CD8-positive, alpha-beta memory T cell (primary cell): ENCODE data around the gene ARG2. TPM values are rescaled to one million over a fixed set of nuclear protein-coding genes. Genes with fewer than 3 reads are reported as not detected.

ENCODE experiments used
- CTCF ChIA-PET: fragments of 350-600 bp; sonication (Branson Sonifier 250); formaldehyde crosslinking; loops from one replicate; lab custom pipeline; 2021; ENCODE audit warnings: antibody characterized with exemption; lab: Charles Lee
- POLR2A ChIA-PET: fragments of 350-600 bp; sonication (Branson Sonifier 250); formaldehyde crosslinking; loops from one replicate; lab custom pipeline; 2021; ENCODE audit warnings: antibody characterized with exemption; lab: Charles Lee
- DNase-seq, 5 donors: peaks; one replicate each; pipeline versions ENCODE4 v3.0.0 to v3.0.0-alpha.2; 2020 to 2022; ENCODE audit warnings: mixed read lengths in 1 of 5
- H3K27ac ChIP-seq: one replicate; pipeline ENCODE4 v1.7.0; 2013; ENCODE audit warnings: low read depth, mild to moderate bottlenecking, low read length, moderate library complexity
- H3K27me3 ChIP-seq: 2 replicates; pipeline ENCODE4 v1.7.0; 2013; ENCODE audit warnings: low read length, mild to moderate bottlenecking; ENCODE audit not compliant: insufficient read depth, poor library complexity, severe bottlenecking
- H3K36me3 ChIP-seq: 2 replicates; pipeline ENCODE4 v1.7.0; 2013; ENCODE audit warnings: mild to moderate bottlenecking, low read length, moderate library complexity; ENCODE audit not compliant: insufficient read depth
- H3K4me1 ChIP-seq: 2 replicates; pipeline ENCODE4 v1.7.0; 2013; ENCODE audit warnings: mild to moderate bottlenecking, low read length, moderate library complexity; ENCODE audit not compliant: insufficient read depth
- H3K4me3 ChIP-seq: 2 replicates; pipeline ENCODE4 v1.7.0; 2013; ENCODE audit warnings: mild to moderate bottlenecking, low read length
- H3K9me3 ChIP-seq: 2 replicates; pipeline ENCODE4 v1.7.0; 2013; ENCODE audit warnings: mild to moderate bottlenecking, low read length
- H3K27ac Mint-ChIP-seq, 8 donors: one replicate each; pipeline ENCODE4 v1.8.0; 2020 to 2021; ENCODE audit warnings: mixed read lengths in 8 of 8, mild to moderate bottlenecking in 6 of 8, inconsistent platforms in 3 of 8, moderate library complexity in 3 of 8
- H3K27me3 Mint-ChIP-seq, 2 donors: one replicate each; pipeline ENCODE4 v1.8.0; 2020 to 2021; ENCODE audit warnings: mixed read lengths in 2 of 2, mild to moderate bottlenecking in 1 of 2, moderate library complexity in 1 of 2
- H3K36me3 Mint-ChIP-seq, 3 donors: one replicate each; pipeline ENCODE4 v1.8.0; 2020 to 2021; ENCODE audit warnings: mixed read lengths in 3 of 3, inconsistent platforms in 1 of 3, mild to moderate bottlenecking in 1 of 3
- H3K4me1 Mint-ChIP-seq, 3 donors: one replicate each; pipeline ENCODE4 v1.8.0; 2020 to 2021; ENCODE audit warnings: mixed read lengths in 3 of 3, inconsistent platforms in 1 of 3, mild to moderate bottlenecking in 1 of 3
- H3K4me3 Mint-ChIP-seq, 7 donors: one replicate each; pipeline ENCODE4 v1.8.0; 2020 to 2021; ENCODE audit warnings: mixed read lengths in 7 of 7, mild to moderate bottlenecking in 6 of 7, moderate library complexity in 4 of 7, inconsistent platforms in 2 of 7
- H3K9me3 Mint-ChIP-seq, 5 donors: one replicate each; pipeline ENCODE4 v1.8.0; 2020 to 2022; ENCODE audit warnings: mixed read lengths in 5 of 5, mild to moderate bottlenecking in 3 of 5, moderate library complexity in 2 of 5, inconsistent platforms in 1 of 5
- polyA plus RNA-seq: library from polyadenylated mRNA; unstranded; fragments of 300-500 nt; fragmentation: Illumina TruSeq; gene quantifications from one replicate; pipeline ENCODE4 v1.2.3, GENCODE V29; 2021
- total RNA-seq, 2 experiments: library from RNA; stranded (reverse); gene quantifications; one replicate each; pipeline ENCODE4 v1.2.3, GENCODE V29; 2021

ARG2 gene
- total and polyA plus RNA-seq, 3 experiments from 2014 or later = 1.2 to 2.8 (median 2.3) TPM

GRCh38 chr14:67580336-67581171 lies 39.2 kb upstream of the ARG2 start:
- Mint-ChIP-seq H3K4me1 (no peaks in the 10 kb centered on the region), H3K27me3 (peaks cover 0 to 4% of the 10 kb centered on the region in 2 donors), H3K9me3 (no peaks in the 10 kb centered on the region), H3K36me3 (peaks cover 0 to 2% (median 0%) of the 10 kb centered on the region in 3 donors), H3K4me3 (no peak overlapping the region), H3K27ac (no peak overlapping the region)
- Histone ChIP-seq H3K27me3 (no peaks in the 10 kb centered on the region), H3K4me3 (no peak overlapping the region), H3K9me3 (no peaks in the 10 kb centered on the region), H3K4me1 (no peaks in the 10 kb centered on the region), H3K27ac (no peak overlapping the region), H3K36me3 (no peaks in the 10 kb centered on the region)
- DNase-seq = no peak
- ChIA-PET POLR2A (no interaction called here), CTCF (interaction anchor here (1.1 to 7.6 kb wide), 4 partner anchors 9 to 154 kb away, joined by 4 to 57 read pairs (median 18); no protein-coding TSS in a partner anchor)

DNA sequence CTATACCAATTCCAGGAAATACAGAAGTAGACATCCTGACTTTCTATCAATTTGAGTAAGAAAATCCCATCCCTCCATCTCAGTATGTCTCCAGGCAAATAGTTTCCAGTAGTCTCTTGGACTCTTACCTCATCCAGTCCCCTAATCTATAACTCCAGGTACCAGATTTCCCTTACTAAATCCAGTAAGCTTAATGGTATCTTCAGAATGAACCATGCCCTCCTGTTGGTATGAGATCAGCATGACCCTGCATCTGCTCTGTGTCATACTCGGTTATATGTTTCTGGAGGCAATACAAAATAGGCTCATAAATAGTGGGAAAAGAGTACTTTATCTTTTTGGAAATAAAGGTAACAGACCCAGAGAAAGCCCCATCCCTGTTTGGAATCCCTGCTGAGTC lies 38.1 kb upstream of the ARG2 start:
- CTCF ChIA-PET = interaction anchor here (0.9 to 7.6 kb wide), 6 partner anchors 11 to 155 kb away, joined by 3 to 57 read pairs (median 8); no protein-coding TSS in a partner anchor
- H3K27ac Mint-ChIP-seq = peak overlapping the region in 2 of 8 donors; percentile 21 to 46

GRCh38 chr14:67582061-67582460 lies 37.7 kb upstream of the ARG2 start:
- Histone ChIP-seq H3K27ac (no peak overlapping the region), H3K27me3 (no peaks in the 10 kb centered on the region), H3K4me1 (no peaks in the 10 kb centered on the region), H3K9me3 (no peaks in the 10 kb centered on the region), H3K4me3 (no peak overlapping the region), H3K36me3 (no peaks in the 10 kb centered on the region)
- Mint-ChIP-seq H3K36me3 (peaks cover 0 to 10% (median 0%) of the 10 kb centered on the region in 3 donors), H3K4me1 (no peaks in the 10 kb centered on the region), H3K27me3 (peaks cover 0 to 4% of the 10 kb centered on the region in 2 donors), H3K27ac (peak overlapping the region in 1 of 8 donors; percentile 21), H3K4me3 (no peak overlapping the region), H3K9me3 (no peaks in the 10 kb centered on the region)
- DNase-seq = no peak
- CTCF ChIA-PET = interaction anchor here (0.9 to 7.6 kb wide), 5 partner anchors 11 to 154 kb away, joined by 3 to 57 read pairs (median 12); no protein-coding TSS in a partner anchor
- POLR2A ChIA-PET = no interaction called here

More for the DNA sequence above, 38.1 kb upstream of the ARG2 start:
- H3K36me3 Mint-ChIP-seq = peaks cover 0 to 8% (median 0%) of the 10 kb centered on the region in 3 donors
- no peaks in the 10 kb centered on the region for H3K9me3 Mint-ChIP-seq
- no peaks in the 10 kb centered on the region for H3K4me1 Mint-ChIP-seq
- peaks cover 0 to 4% of the 10 kb centered on the region in 2 donors for H3K27me3 Mint-ChIP-seq
- POLR2A ChIA-PET = no interaction called here
- Histone ChIP-seq H3K36me3 (no peaks in the 10 kb centered on the region), H3K4me3 (no peak overlapping the region), H3K9me3 (no peaks in the 10 kb centered on the region), H3K4me1 (no peaks in the 10 kb centered on the region), H3K27ac (no peak overlapping the region), H3K27me3 (no peaks in the 10 kb centered on the region)
- no peak for DNase-seq
- no peak overlapping the region for H3K4me3 Mint-ChIP-seq

DNA sequence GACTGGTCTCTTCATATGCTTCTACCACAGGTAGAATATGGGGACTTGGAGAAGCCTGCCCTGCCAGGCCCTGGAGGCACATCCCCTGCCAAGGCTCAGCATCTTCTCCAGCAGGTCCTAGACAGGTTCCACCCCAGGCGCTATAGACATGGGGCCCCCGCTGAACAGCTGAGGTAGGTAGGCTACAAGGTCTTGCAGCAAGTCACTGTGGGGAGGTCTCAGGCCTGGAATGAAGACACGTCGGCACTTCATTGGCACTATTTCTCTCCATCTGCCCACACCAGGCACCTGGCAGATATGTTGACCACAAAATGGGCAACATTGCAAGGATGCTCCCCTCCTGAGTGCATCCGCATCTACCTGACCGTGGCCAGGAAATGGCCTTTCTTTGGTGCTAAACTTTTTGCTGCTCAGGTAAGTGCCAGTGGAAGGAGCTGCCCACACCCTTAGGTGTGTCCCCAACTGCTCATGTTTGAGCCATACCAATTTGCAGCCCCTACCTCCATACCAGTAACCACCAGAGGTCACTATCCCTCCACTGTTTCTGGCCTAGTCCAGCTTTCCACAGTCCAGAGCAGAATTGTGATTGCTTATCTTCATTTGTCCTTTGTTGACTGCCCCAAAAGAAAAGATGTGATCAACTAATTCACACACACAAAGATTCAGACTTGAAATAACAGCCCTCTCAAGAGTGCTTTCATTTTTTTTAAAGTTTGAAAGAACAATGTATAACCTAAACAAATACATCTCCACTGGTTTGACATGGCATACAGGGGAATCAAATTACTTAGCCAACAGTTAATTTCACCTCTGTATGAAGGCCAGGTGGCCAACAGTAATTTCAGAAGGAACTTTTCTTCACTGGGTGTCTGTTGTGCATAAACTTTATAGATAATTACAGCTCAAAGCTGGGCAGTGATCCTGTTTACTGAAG lies 35.7 kb upstream of the ARG2 start:
- Histone ChIP-seq H3K36me3 (peaks cover 9% of the 10 kb centered on the region), H3K4me1 (no peaks in the 10 kb centered on the region), H3K27ac (no peak overlapping the region), H3K4me3 (no peak overlapping the region), H3K27me3 (no peaks in the 10 kb centered on the region), H3K9me3 (no peaks in the 10 kb centered on the region)
- Mint-ChIP-seq H3K27me3 (no peaks in the 10 kb centered on the region), H3K36me3 (peaks cover 0 to 25% (median 2%) of the 10 kb centered on the region in 3 donors), H3K9me3 (no peaks in the 10 kb centered on the region), H3K4me1 (no peaks in the 10 kb centered on the region), H3K27ac (no peak overlapping the region), H3K4me3 (no peak overlapping the region)
- POLR2A ChIA-PET = no interaction called here
- DNase-seq = peak in 3 of 5 donors; percentile 8 to 51 (median 21)
- CTCF ChIA-PET = interaction anchor here (0.8 to 7.6 kb wide), 10 partner anchors 12 to 170 kb away, joined by 3 to 57 read pairs (median 4); no protein-coding TSS in a partner anchor

DNA sequence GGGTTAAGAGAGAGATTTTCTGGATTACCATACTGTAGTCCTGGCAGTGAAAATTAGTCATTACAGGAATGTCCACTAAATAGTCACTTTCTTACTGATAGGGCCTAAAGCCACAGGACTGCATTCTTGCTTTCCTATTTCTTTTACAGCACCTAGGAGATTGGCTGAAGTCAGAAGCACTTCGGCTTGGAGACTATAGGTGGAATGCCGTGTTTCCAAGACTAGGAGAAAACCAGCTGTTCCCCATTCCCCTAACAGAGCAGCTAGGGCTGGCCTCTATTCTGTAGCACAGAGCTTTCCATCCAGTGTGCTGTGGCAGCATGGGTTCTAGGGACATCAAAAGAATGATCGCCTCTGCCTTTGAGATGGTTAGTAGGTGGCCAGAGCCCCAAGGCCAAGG lies 34.7 kb upstream of the ARG2 start:
- H3K27ac ChIP-seq = no peak overlapping the region
- H3K27me3 ChIP-seq = no peaks in the 10 kb centered on the region
- Mint-ChIP-seq H3K27me3 (no peaks in the 10 kb centered on the region), H3K4me1 (no peaks in the 10 kb centered on the region), H3K9me3 (no peaks in the 10 kb centered on the region), H3K36me3 (peaks cover 0 to 34% (median 6%) of the 10 kb centered on the region in 3 donors), H3K4me3 (no peak overlapping the region), H3K27ac (no peak overlapping the region)
- H3K4me1 ChIP-seq = no peaks in the 10 kb centered on the region
- DNase-seq = no peak
- CTCF ChIA-PET = interaction anchor here (1.0 to 7.6 kb wide), 9 partner anchors 13 to 171 kb away, joined by 3 to 57 read pairs (median 4); no protein-coding TSS in a partner anchor
- H3K4me3 ChIP-seq = no peak overlapping the region
- H3K9me3 ChIP-seq = no peaks in the 10 kb centered on the region
- peaks cover 10% of the 10 kb centered on the region for H3K36me3 ChIP-seq
- POLR2A ChIA-PET = no interaction called here

GRCh38 chr14:67586369-67586768 lies 33.4 kb upstream of the ARG2 start:
- Histone ChIP-seq H3K4me1 (no peaks in the 10 kb centered on the region), H3K27me3 (no peaks in the 10 kb centered on the region), H3K4me3 (no peak overlapping the region), H3K9me3 (no peaks in the 10 kb centered on the region), H3K27ac (no peak overlapping the region), H3K36me3 (peaks cover 14% of the 10 kb centered on the region)
- CTCF ChIA-PET = interaction anchor here (1.1 to 7.6 kb wide), 5 partner anchors 15 to 161 kb away, joined by 3 to 57 read pairs (median 6); no protein-coding TSS in a partner anchor
- peaks cover 0 to 44% (median 8%) of the 10 kb centered on the region in 3 donors for H3K36me3 Mint-ChIP-seq
- POLR2A ChIA-PET = no interaction called here
- no peak for DNase-seq
- H3K4me3 Mint-ChIP-seq = no peak overlapping the region
- no peaks in the 10 kb centered on the region for H3K9me3 Mint-ChIP-seq
- no peaks in the 10 kb centered on the region for H3K27me3 Mint-ChIP-seq
- H3K27ac Mint-ChIP-seq = peak overlapping the region in 4 of 8 donors; percentile 1 to 32 (median 13)
- H3K4me1 Mint-ChIP-seq = no peaks in the 10 kb centered on the region

DNA sequence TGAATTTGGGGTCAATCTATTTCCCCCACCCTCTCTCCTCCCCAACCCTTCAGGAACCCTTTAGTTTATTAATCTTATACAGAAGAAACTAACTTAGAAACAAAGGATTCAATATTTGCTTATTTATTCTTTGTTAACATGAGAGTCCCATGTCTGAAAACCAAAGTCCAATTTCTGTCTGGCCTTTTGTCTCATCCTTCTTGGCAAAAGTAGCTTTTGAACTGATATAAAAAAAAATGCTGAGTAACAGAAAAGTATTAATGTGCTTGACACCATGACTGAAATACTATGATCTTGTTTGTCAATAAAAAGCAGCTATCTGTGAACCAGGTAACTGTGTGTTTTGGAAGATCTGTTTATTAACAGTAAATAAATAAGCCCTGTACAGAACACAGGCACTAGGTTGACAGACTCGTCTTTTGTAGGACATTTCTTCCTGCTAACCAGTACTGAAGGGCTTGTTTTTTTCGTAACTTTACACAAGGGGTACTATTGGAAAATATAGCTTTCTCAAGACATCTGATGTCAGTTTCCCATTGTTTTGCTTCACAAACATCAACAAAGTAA lies 30.4 kb upstream of the ARG2 start:
- peaks cover 0 to 70% (median 12%) of the 10 kb centered on the region in 3 donors for H3K36me3 Mint-ChIP-seq
- peaks cover 20% of the 10 kb centered on the region for H3K36me3 ChIP-seq
- H3K27ac ChIP-seq = no peak overlapping the region
- ChIA-PET POLR2A (no interaction called here), CTCF (interaction anchor here (0.7 to 0.8 kb wide), 2 partner anchors 11 to 18 kb away, joined by 3 read pairs; no protein-coding TSS in a partner anchor)
- no peaks in the 10 kb centered on the region for H3K27me3 ChIP-seq
- H3K4me3 ChIP-seq = no peak overlapping the region
- H3K9me3 Mint-ChIP-seq = no peaks in the 10 kb centered on the region
- DNase-seq = no peak
- H3K4me1 Mint-ChIP-seq = peaks cover 0 to 4% (median 0%) of the 10 kb centered on the region in 3 donors
- no peaks in the 10 kb centered on the region for H3K9me3 ChIP-seq
- H3K4me3 Mint-ChIP-seq = no peak overlapping the region
- H3K27ac Mint-ChIP-seq = peak overlapping the region in 1 of 8 donors; percentile 3
- no peaks in the 10 kb centered on the region for H3K4me1 ChIP-seq
- no peaks in the 10 kb centered on the region for H3K27me3 Mint-ChIP-seq
